Testis (tissue), 3 donors: ENCODE measurements around the gene KRT6B. TPM values are rescaled to one million over a fixed set of nuclear protein-coding genes. Genes with fewer than 3 reads are reported as not detected.

Experiments used
- DNase-seq: peaks from one replicate; pipeline ENCODE4 v3.0.0-alpha.2; 2019
- H3K27ac ChIP-seq, 2 donors: fragments of 200-600 bp; sonication (generic); one replicate each; pipeline ENCODE4 v1.5.1; 2019
- H3K27me3 ChIP-seq: fragments of 200-600 bp; sonication (generic); one replicate; pipeline ENCODE4 v1.5.1; 2019
- H3K36me3 ChIP-seq: fragments of 200-600 bp; sonication (generic); one replicate; pipeline ENCODE4 v1.5.1; 2017; ENCODE audit warnings: low read depth; ENCODE audit errors: missing control alignments
- H3K4me1 ChIP-seq: fragments of 200-600 bp; sonication (generic); one replicate; pipeline ENCODE4 v1.5.1; 2019
- H3K4me3 ChIP-seq, 2 donors: fragments of 200-600 bp; sonication (generic); one replicate each; pipeline ENCODE4 v1.5.1; 2017 to 2019
- H3K9me3 ChIP-seq: fragments of 200-600 bp; sonication (generic); one replicate; pipeline ENCODE4 v1.5.1; 2017
- CTCF ChIP-seq, 3 experiments: fragments of 450-650 bp in 2 of 3; fragments of 200-600 bp in 1 of 3; sonication (generic) in 1 of 3; IDR thresholded peaks; one replicate each; pipeline ENCODE4 v1.5.1; 2016 to 2019; ENCODE audit warnings: antibody characterized with exemption in 3 of 3, mild to moderate bottlenecking in 2 of 3, moderate library complexity in 1 of 3
- POLR2A ChIP-seq: fragments of 450-650 bp; IDR thresholded peaks from one replicate; pipeline ENCODE4 v1.6.1; 2017; ENCODE audit warnings: antibody characterized with exemption, mild to moderate bottlenecking, moderate library complexity
- WGBS, 2 donors: methylation state at CpG; one replicate each; pipeline ENCODE4 v1.1.5; 2018; 5-methylcytosine and 5-hydroxymethylcytosine counted together
- intact Hi-C: fragments of 100-400 bp; cut with DNase I; formaldehyde crosslinking; loops from one replicate; pipeline ENCODE4 v1.15.1; 2023; ENCODE audit warnings: low total_unique reads
- polyA plus RNA-seq: library from polyadenylated mRNA; stranded (reverse); fragments of 350-450 nt; fragmentation: Illumina TruSeq; extraction: RNeasy Lipid Tissue Mini Kit (QIAGEN cat#74804); gene quantifications from one replicate; pipeline ENCODE4 v1.2.3, GENCODE V29; 2014; ENCODE audit warnings: low read depth, low replicate concordance; ENCODE audit not compliant: insufficient read depth
- total RNA-seq, 2 donors: library from RNA; depleted of rRNA; stranded (reverse); fragments of >200 nt; gene quantifications; one replicate each; pipeline ENCODE4 v1.2.3, GENCODE V29; 2016

KRT6B gene
- total and polyA plus RNA-seq, 3 donors from 2014 or later, result 0.19 TPM; not detected in 2

GRCh38 chr12:52474212-52474611 lies 22.3 kb upstream of the KRT6B start:
- no peaks in the 10 kb centered on the region for H3K4me1 ChIP-seq
- no peak overlapping the region for H3K27ac ChIP-seq
- H3K4me3 ChIP-seq, result no peak overlapping the region
- H3K9me3 ChIP-seq, result no peaks in the 10 kb centered on the region
- H3K36me3 ChIP-seq, result no peaks in the 10 kb centered on the region
- DNase-seq, result no peak
- intact Hi-C loops, result no loop called here
- 90 to 96% methylated on average over 2 of the region's 2 CpGs for WGBS, 2 donors
- H3K27me3 ChIP-seq, result no peaks in the 10 kb centered on the region
- TF ChIP-seq CTCF (IDR thresholded peaks at IDR 0.05) (no peak), POLR2A (no peak)

DNA sequence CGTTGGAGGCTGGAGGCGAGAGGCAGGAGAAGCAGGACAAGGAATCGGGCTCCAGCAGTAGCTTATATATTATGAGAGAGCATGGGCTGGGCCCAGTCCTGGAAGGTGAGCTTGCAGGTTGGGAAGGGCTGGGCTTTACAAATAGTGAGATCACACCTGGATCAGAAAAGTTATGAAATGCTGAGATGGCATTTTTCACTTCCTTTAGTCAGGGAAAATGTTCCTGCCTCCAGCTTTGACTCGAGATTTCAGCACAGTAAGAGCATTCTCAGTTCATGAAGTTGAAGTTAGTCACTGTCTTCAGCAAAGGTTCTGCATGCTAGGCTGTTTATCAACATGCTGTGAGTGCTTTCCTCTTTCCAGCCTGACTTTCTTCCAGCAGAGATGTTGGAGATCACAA lies 21.8 kb upstream of the KRT6B start, which contains the start of gene KRT6C:
KRT6C (minus strand) TSS at position 38 of the 400 bp plus-strand sequence. CDS start 68 bp downstream, outside the sequence.
- H3K9me3 ChIP-seq, result no peaks in the 10 kb centered on the region
- H3K36me3 ChIP-seq, result no peaks in the 10 kb centered on the region
- no peaks in the 10 kb centered on the region for H3K4me1 ChIP-seq
- no peak for DNase-seq
- intact Hi-C loops, result no loop called here
- H3K27ac ChIP-seq, result no peak within 1 kb of the TSS
- 73 to 81% methylated on average over 4 of the region's 4 CpGs for WGBS, 2 donors
- no peak within 1 kb of the TSS for H3K4me3 ChIP-seq
- TF ChIP-seq POLR2A (no peak), CTCF (IDR thresholded peaks at IDR 0.05) (no peak)
- H3K27me3 ChIP-seq, result no peaks in the 10 kb centered on the region

- no peaks in the 10 kb centered on the region for H3K27me3 ChIP-seq
- no peaks in the 10 kb centered on the region for H3K36me3 ChIP-seq
- TF ChIP-seq CTCF (IDR thresholded peaks at IDR 0.05) (no peak), POLR2A (no peak)
- no peaks in the 10 kb centered on the region for H3K4me1 ChIP-seq
- intact Hi-C loops, result no loop called here
- 82 to 89% methylated on average over 4 of the region's 4 CpGs for WGBS, 2 donors
- no peak overlapping the region for H3K4me3 ChIP-seq
- H3K9me3 ChIP-seq, result no peaks in the 10 kb centered on the region
- DNase-seq, result no peak
- no peak overlapping the region for H3K27ac ChIP-seq
Measured at GRCh38 chr12:52469853-52470252, 17.9 kb upstream of the KRT6B start.

- H3K4me3 ChIP-seq, result no peak overlapping the region
Measured at GRCh38 chr12:52464897-52465296, 13.0 kb upstream of the KRT6B start.

More at GRCh38 chr12:52464897-52465296, 13.0 kb upstream of the KRT6B start:
- intact Hi-C loops, result no loop called here
- WGBS, 2 donors, result 51 to 59% methylated on average over 2 of the region's 2 CpGs
- Histone ChIP-seq H3K9me3 (no peaks in the 10 kb centered on the region), H3K36me3 (no peaks in the 10 kb centered on the region), H3K27ac (no peak overlapping the region), H3K27me3 (no peaks in the 10 kb centered on the region), H3K4me1 (no peaks in the 10 kb centered on the region)
- no peak for DNase-seq
- no peak for TF ChIP-seq CTCF (IDR thresholded peaks at IDR 0.05)
- TF ChIP-seq POLR2A, result no peak
